Psoas muscle (tissue), 8 donors: ENCODE data around the gene PHF3. TPM values are rescaled to one million over a fixed set of nuclear protein-coding genes. Genes with fewer than 3 reads are reported as not detected.
A peak's percentile ranks its signal among the peaks of the same experiment; 100 is the strongest.

Source experiments
- ATAC-seq, 4 donors: fragments of 200-7000 bp; cut with Tn5 transposase; one replicate each; pipeline ENCODE4 v1.9.1; 2020; ENCODE audit warnings: moderate library complexity in 3 of 4, mild to moderate bottlenecking in 2 of 4
- DNase-seq, 2 donors: peaks; one replicate each; pipeline ENCODE4 v3.0.0-alpha.2; 2020
- H3K27ac ChIP-seq: fragments of 200-600 bp; one replicate; pipeline ENCODE4 v1.8.0; 2022
- H3K27me3 ChIP-seq, 3 donors: fragments of 200-600 bp in 1 of 3; one replicate each; pipeline versions ENCODE4 v1.6.1 to v1.8.0; 2013 to 2022; ENCODE audit warnings: low read length in 2 of 3, mild to moderate bottlenecking in 2 of 3, moderate library complexity in 1 of 3; ENCODE audit not compliant: insufficient read depth in 3 of 3
- H3K36me3 ChIP-seq, 2 donors: fragments of 200-600 bp in 1 of 2; one replicate each; pipeline versions ENCODE4 v1.6.1 to v1.8.0; 2013 to 2022; ENCODE audit warnings: low read depth in 1 of 2, mild to moderate bottlenecking in 1 of 2, moderate library complexity in 1 of 2; ENCODE audit not compliant: insufficient read depth in 1 of 2
- H3K4me1 ChIP-seq: fragments of 200-600 bp; one replicate; pipeline ENCODE4 v1.8.0; 2022
- H3K4me3 ChIP-seq: fragments of 200-600 bp; one replicate; pipeline ENCODE4 v1.8.0; 2022; ENCODE audit warnings: mild to moderate bottlenecking
- H3K9me3 ChIP-seq: fragments of 200-600 bp; one replicate; pipeline ENCODE4 v1.8.0; 2022
- WGBS, 3 donors: extraction: QIAGEN DNeasy Blood & Tissue Kit; methylation state at CpG; one replicate each; pipeline versions ENCODE4 v1.1.6 to v1.1.7; 2013; 5-methylcytosine and 5-hydroxymethylcytosine counted together
- intact Hi-C, 2 donors: fragments of 100-400 bp; cut with DNase I; formaldehyde crosslinking; loops; one replicate each; pipeline versions ENCODE4 v1.11.0 to v1.14.2; 2022
- polyA plus RNA-seq, 3 donors: library from polyadenylated mRNA; stranded (reverse); fragments of 200-250 nt; gene quantifications; one replicate each; pipeline ENCODE4 v1.2.3, GENCODE V29; 2013
- total RNA-seq, 4 donors: library from RNA; stranded (reverse); fragmentation: NEBNext Ultra II Directional in 2 of 4; extraction: Animal tissue kit (Norgen Biotek cat#: 25700) in 2 of 4; gene quantifications; one replicate each; pipeline versions ENCODE4 v1.2.1 to v1.2.4, GENCODE V29; 2021 to 2023
- TF ChIP-seq, protein P1 (sequence below): fragments of 200-600 bp; IDR thresholded peaks from one replicate; pipeline ENCODE4 v1.8.0; 2022; ENCODE audit warnings: antibody characterized with exemption
- donor health status: healthy with polysubstance abuse.
- donor health status: DM: no; HTN: no; CAD: no; lungs with moderate emphysema.
- donor health status: Bipolar disorder and iron deficiency.
- donor health status: healthy.
- donor health status: DM: yes; HTN: yes; CAD: no.
- donor health status: DM: no; HTN: no; CAD: no.
- donor health status: DM: no; HTN: no; CAD: no.
- donor health status: DM: yes; HTN: yes; CAD: no.

The PHF3 gene
- total and polyA plus RNA-seq, 7 donors, result 4.9 to 38.6 (median 24.0) TPM

- TF ChIP-seq, protein P1, sequence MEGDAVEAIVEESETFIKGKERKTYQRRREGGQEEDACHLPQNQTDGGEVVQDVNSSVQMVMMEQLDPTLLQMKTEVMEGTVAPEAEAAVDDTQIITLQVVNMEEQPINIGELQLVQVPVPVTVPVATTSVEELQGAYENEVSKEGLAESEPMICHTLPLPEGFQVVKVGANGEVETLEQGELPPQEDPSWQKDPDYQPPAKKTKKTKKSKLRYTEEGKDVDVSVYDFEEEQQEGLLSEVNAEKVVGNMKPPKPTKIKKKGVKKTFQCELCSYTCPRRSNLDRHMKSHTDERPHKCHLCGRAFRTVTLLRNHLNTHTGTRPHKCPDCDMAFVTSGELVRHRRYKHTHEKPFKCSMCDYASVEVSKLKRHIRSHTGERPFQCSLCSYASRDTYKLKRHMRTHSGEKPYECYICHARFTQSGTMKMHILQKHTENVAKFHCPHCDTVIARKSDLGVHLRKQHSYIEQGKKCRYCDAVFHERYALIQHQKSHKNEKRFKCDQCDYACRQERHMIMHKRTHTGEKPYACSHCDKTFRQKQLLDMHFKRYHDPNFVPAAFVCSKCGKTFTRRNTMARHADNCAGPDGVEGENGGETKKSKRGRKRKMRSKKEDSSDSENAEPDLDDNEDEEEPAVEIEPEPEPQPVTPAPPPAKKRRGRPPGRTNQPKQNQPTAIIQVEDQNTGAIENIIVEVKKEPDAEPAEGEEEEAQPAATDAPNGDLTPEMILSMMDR, result no peak
- no peaks in the 10 kb centered on the region for H3K27me3 ChIP-seq
- intact Hi-C loops, result no loop called here
- ATAC-seq (peak; percentile 64 to 89 (median 72)), DNase-seq (no peak)
- peak overlapping the region; percentile 67 for H3K27ac ChIP-seq
- 55 to 67% (median 56%) methylated on average over 5 of the region's 5 CpGs for WGBS, 3 donors
- H3K4me1 ChIP-seq, result peaks cover 53% of the 10 kb centered on the region
- no peak overlapping the region for H3K4me3 ChIP-seq
- H3K36me3 ChIP-seq, result no peaks in the 10 kb centered on the region
- H3K9me3 ChIP-seq, result no peaks in the 10 kb centered on the region
Measured at GRCh38 chr6:63663147-63663955, 27.7 kb downstream of the PHF3 start.

DNA sequence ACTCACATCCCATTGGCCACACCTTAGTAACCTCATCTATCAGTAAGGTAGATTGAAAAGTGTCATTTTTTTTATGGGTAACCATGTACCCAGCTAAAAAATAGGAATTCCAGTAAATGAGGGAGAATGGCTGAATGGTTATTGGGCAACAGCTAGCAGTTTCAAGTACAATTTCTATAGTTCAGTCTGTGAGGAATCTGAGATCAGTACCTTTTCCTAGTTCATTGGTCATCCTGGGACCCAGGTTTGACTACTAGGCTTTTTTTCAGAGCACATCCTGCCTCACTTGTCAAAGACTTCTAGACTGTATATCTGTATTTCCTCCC lies 28.3 kb downstream of the PHF3 start:
- no peak for DNase-seq
- H3K4me1 ChIP-seq, result peaks cover 54% of the 10 kb centered on the region

DNA sequence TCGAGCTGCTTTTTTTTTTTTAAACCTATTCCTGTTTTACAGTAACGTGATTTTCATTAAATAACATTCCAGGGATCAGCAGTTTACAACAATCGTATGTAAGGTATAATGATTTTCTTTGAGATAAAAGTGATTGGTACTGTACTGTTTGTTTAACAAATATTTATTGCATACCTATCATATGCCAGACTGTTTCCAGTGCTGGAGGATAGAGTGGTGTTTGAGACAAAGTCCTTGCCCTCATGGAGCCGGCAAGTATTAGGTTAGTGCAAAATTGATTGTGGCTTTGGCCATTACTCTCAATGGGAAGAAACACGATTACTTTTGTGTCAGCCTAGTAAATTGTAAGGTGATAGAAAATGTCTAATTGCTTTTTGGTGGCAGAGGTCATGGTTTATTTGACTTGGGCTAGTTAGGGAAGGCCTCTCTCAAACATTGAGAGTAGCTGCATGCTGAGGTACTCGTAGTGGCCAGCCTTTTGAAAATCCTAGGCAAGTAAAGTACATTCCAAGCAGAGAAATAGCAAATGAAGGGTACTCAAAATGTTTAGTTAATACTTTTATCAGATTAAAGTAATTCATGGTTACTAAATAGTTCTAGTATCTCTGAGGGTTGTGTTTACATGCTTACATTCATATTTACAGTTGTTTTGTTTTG lies 35.6 kb downstream of the PHF3 start:
- Histone ChIP-seq H3K36me3 (no peaks in the 10 kb centered on the region), H3K4me1 (peaks cover 34% of the 10 kb centered on the region), H3K27ac (no peak overlapping the region), H3K9me3 (no peaks in the 10 kb centered on the region), H3K4me3 (no peak overlapping the region), H3K27me3 (no peaks in the 10 kb centered on the region)
- ATAC-seq (no peak), DNase-seq (no peak)
- 71 to 88% (median 79%) methylated on average over 6 of the region's 6 CpGs for WGBS, 3 donors
- intact Hi-C loops, result no loop called here
- TF ChIP-seq, protein P1, result no peak

More for the DNA sequence above, 28.3 kb downstream of the PHF3 start:
- H3K9me3 ChIP-seq, result no peaks in the 10 kb centered on the region
- intact Hi-C loops, result no loop called here
- peak in 1 of 4 donors; percentile 28 for ATAC-seq
- H3K27ac ChIP-seq, result peak overlapping the region; percentile 67
- H3K4me3 ChIP-seq, result no peak overlapping the region
- H3K36me3 ChIP-seq, result no peaks in the 10 kb centered on the region
- no peaks in the 10 kb centered on the region for H3K27me3 ChIP-seq
- TF ChIP-seq, protein P1, result no peak

DNA sequence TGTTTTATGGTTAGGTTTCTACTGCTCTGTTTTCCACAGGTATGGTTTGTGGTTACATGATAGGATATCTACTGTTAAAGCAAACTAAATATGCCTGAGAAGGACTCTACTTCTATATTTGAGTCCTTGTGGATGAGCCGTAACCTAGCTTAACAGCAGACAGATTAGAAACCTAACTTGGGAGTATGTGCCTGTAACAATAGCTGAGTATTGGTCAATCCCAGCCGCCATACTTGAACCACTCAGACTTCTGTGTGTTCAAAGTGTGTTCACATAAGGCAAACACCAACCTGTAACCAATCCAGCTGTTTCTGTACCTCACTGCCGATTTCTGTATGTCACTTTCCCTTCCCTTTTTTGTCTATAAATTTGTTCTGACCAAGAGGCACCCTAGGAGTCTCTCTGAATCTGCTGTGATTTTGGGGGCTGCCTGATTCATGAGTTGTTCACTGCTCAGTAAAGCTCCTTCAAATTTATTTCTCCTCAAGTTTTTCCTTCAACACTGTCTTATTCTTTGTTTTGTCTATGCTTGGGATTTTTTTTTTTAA lies 37.1 kb downstream of the PHF3 start:
- ATAC-seq (peak in 3 of 4 donors; percentile 34 to 70 (median 58)), DNase-seq (no peak)
- intact Hi-C loops, result no loop called here
- Histone ChIP-seq H3K27ac (no peak overlapping the region), H3K36me3 (no peaks in the 10 kb centered on the region), H3K4me1 (peaks cover 49% of the 10 kb centered on the region), H3K4me3 (no peak overlapping the region), H3K9me3 (no peaks in the 10 kb centered on the region), H3K27me3 (no peaks in the 10 kb centered on the region)
- WGBS, 3 donors, result 72 to 91% (median 76%) methylated on average over 3 of the region's 3 CpGs
- TF ChIP-seq, protein P1, result no peak
